GM12865 (cell line): ENCODE data around the gene FKBP6.
A peak's percentile ranks its signal among the peaks of the same experiment; 100 is the strongest.
"Not testable (repeated sequence)": the region's sequence is repeated elsewhere in the genome, so short reads cannot be mapped to it uniquely, and the experiment has no call there.

ENCODE experiments used
- DNase-seq: peaks from one replicate; pipeline ENCODE4 v3.0.0; 2010; ENCODE audit warnings: low read depth
- H3K4me3 ChIP-seq: 2 replicates; pipeline ENCODE4 v1.5.1; 2011; ENCODE audit warnings: mild to moderate bottlenecking, low read depth, low read length, control low read depth
- TF ChIP-seq, protein P1 (sequence below): IDR thresholded peaks from 2 replicates; pipeline ENCODE4 v1.5.1; 2011; ENCODE audit warnings: low read length, control low read depth, low read depth, inconsistent platforms; ENCODE audit not compliant: insufficient read depth; ENCODE audit errors: missing control alignments

Gene FKBP6

DNA sequence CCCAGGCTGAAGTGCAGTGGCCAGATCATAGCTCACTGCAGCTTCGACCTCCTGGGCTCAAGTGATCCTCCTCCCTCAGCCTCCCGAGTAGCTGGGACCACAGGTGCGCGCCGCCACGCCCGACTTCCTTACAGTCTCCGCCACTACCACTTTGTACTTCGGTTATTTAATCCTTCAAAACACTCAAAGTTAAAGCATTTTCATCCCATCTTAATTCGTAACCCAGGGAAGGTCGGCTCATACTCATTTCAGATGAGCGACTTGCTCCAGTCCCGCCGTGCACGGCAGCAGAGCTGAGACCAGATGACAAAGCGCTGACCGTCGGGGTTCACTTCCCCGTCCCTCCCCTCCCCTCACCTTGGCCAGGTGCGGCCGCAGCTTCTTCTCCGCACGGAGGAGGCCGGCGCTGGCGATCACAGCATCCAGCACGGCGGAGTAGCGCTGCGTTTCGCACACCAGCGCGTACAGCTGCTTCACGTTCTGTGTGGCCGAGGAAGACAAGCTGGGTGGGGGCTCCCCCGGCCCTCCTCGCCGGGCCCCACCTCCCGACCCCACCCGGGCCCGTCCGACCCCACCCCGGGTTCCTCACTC, 19.8 kb upstream of the FKBP6 start:
- TF ChIP-seq, protein P1, sequence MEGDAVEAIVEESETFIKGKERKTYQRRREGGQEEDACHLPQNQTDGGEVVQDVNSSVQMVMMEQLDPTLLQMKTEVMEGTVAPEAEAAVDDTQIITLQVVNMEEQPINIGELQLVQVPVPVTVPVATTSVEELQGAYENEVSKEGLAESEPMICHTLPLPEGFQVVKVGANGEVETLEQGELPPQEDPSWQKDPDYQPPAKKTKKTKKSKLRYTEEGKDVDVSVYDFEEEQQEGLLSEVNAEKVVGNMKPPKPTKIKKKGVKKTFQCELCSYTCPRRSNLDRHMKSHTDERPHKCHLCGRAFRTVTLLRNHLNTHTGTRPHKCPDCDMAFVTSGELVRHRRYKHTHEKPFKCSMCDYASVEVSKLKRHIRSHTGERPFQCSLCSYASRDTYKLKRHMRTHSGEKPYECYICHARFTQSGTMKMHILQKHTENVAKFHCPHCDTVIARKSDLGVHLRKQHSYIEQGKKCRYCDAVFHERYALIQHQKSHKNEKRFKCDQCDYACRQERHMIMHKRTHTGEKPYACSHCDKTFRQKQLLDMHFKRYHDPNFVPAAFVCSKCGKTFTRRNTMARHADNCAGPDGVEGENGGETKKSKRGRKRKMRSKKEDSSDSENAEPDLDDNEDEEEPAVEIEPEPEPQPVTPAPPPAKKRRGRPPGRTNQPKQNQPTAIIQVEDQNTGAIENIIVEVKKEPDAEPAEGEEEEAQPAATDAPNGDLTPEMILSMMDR = no peak
- peak; percentile 30 for DNase-seq
- peak overlapping the region; percentile 81 for H3K4me3 ChIP-seq

DNA sequence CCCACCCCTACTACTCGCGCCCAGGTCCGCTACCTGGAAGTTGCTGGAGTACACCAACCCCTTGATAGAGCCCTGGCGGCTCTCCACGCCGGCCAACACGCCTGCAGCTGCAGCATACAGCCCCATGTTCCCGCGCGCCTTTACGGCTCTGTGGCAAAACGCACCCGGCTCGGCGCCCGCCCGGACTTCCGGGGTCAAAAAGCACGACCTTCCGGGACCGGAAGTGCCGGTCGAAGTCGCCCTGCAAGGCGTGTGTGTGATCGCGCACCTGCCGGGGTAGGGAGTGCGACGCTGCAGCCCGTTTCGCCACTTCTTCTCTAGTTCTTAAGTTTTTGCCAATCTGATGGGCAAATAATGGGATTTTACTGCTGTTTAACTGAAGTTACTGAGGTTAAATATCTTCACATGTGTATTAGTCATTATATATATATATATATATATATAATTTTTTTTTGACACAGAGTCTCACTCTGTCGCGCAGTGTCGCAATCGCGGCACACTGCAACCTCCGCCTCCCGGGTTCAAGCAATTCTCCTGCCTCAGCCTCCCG, 19.2 kb upstream of the FKBP6 start, which contains the start of gene NSUN5:
TSS of gene NSUN5 (minus strand) at position 162 of the 550 bp plus-strand sequence. CDS start at position 126, 36 bp downstream.
- H3K4me3 ChIP-seq = peak within 1 kb of the TSS; percentile 81
- TF ChIP-seq, protein P1 = no peak
- DNase-seq = peak; percentile 97

- H3K4me3 ChIP-seq, DNase-seq: not testable (repeated sequence)
Measured at GRCh38 chr7:73311421-73311820, 16.5 kb upstream of the FKBP6 start.

GRCh38 chr7:73312831-73313520, 15.0 kb upstream of the FKBP6 start:
- no peak for DNase-seq
- TF ChIP-seq, protein P1 = no peak
- H3K4me3 ChIP-seq = no peak overlapping the region

GRCh38 chr7:73313521-73313906, 14.4 kb upstream of the FKBP6 start:
- no peak for DNase-seq
- no peak overlapping the region for H3K4me3 ChIP-seq
- TF ChIP-seq, protein P1 = no peak

DNA sequence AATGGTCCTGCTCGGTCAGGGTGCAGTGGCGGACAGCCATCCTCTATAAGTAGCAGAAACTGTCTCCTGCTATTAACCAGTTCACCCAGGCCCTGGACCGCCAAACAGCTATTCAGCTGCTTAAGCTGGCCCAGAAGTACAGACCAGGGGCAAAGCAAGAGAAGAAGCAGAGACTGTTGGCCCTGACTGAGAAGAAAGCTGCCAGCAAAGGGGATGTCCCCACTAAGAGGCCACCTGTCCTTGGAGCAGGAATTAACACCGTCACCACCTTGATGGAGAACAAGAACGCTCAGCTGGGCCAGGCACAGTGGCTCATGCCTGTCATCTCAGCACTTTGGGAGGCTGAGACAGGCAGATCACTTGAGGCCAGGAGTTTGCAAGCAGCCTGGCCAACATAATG, 13.7 kb upstream of the FKBP6 start:
- TF ChIP-seq, protein P1 = no peak
- no peak for DNase-seq
- no peak overlapping the region for H3K4me3 ChIP-seq

- TF ChIP-seq, protein P1 = no peak
- DNase-seq = no peak
- no peak overlapping the region for H3K4me3 ChIP-seq
Measured at GRCh38 chr7:73316521-73316920, 11.4 kb upstream of the FKBP6 start.

DNA sequence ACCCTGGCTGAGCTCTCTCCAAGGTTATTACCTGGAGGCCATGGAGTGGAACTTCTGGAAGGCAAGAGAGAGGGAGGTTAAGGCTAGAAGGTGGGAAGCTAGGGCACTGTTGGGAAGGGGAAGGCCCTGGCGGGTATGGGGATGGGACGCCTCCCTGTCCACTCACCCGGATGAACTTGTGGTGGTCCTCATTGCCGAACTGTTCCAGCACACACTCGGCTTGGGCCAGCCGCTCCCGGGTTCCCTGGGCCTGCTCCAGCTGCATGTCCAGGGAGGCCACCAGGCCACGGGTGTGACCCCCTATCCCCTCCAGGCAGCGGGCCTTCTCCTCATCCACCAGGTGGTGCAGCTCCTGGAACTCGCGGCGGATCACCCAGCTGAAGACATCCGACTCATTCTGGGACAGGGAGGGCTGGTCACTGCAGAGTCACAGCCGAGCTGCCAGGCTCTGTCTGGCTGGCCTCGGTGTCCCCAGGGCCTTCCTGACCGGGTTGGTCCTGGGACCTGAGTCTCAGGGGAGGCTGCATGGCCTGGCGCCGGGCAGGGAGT, 9.2 kb upstream of the FKBP6 start:
- H3K4me3 ChIP-seq, DNase-seq: not testable (repeated sequence)

GRCh38 chr7:73319541-73319940, 8.4 kb upstream of the FKBP6 start:
- not testable (repeated sequence) for DNase-seq, H3K4me3 ChIP-seq

DNA sequence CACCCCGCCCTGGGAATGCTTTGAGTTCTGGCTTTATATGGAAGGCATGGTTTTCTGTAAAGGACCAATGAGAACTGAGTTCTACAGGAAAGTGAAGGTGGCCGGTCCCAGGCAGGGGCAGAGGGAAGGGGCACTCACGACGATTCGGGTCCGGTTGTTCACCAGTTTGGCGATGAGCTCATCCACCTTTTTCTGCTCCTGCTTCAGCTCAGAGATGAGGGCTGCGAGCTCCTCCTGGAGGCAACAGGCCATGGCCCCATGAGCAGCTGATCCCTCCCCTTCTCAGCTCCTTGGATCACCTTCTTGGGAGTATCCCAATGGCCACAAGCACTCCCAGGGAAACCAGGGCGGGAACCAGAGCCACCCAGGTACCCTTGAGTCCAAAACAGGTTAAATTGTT, 8.0 kb upstream of the FKBP6 start:
- DNase-seq, H3K4me3 ChIP-seq: not testable (repeated sequence)
